CD4-positive, alpha-beta T cell treated with Interferon gamma for 1 hour (primary cell): Measurements from ENCODE around the gene DNM3.
"Not testable (repeated sequence)": the region's sequence is repeated elsewhere in the genome, so short reads cannot be mapped to it uniquely, and the experiment has no call there.

Experiments
- DNase-seq: peaks from one replicate; pipeline ENCODE4 v3.0.0-alpha.2; 2020

Gene DNM3

DNA sequence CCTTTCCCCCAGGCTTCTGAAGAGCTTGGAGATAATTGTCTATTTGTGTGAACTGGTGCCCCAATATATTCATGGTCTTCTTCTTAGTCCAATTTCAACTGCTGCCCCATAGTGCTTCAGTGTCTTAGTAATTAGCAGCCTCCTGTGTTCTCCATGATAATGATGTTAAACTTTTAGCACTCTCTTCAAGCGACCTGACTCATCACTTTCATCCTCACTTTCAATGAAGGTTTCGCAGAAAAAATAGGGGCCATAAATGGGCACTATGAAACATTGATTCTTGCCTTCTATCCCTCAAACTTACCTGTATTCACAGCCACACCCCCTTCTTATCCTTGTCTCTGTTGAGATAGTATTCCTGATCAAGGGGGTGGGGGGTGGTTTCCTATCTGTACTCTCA lies 210.6 kb downstream of the DNM3 start:
- no peak for DNase-seq

DNA sequence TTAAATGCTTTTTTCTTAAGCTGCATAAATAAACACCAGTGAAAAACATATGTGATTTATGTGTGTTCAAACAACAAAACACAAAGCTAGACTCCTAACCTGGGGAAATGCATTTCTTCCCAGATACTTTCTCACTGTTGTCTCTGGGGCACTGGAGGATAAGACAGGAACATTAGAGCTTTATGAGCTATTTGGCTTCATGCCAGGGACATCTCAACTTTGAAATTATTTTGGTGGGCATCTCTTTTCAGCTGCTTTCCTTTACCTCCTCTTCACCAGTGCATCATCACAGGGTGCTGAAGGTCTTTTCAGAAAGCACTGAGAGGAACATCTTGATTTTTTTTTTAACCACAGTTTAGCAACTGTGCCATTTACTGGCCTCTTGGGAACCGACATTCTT lies 212.9 kb downstream of the DNM3 start:
- DNase-seq, result no peak

DNA sequence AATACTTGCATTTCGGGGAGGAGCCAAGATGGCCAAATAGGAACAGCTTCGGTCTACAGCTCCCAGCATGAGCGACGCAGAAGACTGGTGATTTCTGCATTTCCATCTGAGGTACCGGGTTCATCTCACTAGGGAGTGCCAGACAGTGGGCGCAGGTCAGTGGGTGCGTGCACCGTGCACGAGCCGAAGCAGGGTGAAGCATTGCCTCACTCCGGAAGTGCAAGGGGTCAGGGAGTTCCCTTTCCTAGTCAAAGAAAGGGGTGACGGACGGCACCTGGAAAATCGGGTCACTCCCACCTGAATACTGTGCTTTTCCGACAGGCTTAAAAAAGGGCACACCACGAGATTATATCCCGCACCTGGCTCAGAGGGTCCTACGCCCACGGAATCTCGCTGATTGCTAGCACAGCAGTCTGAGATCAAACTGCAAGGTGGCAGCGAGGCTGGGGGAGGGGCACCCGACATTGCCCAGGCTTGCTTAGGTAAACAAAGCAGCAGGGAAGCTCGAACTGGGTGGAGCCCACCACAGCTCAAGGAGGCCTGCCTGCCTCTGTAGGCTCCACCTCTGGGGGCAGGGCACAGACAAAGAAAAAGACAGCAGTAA lies 214.6 kb downstream of the DNM3 start:
- DNase-seq, result not testable (repeated sequence)

DNA sequence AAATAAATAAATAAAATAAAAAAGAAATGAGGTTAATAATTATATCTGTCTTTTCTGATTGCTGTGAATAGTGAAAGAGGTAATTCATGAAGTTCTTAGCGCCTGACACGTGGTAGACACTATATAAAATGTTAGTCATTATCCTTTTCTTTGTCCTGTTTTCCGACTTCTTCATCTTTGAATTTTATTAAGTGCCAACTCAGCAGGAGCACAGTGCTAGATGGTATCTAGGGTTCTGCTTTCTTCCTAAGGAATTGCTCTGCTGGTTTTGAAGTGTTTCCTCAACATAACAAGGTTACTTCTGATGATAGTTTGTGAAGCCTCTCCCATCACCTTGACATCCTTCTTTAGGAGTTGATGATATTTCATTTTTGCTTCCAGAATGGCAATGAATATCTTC lies 227.0 kb downstream of the DNM3 start:
- DNase-seq, result no peak

DNA sequence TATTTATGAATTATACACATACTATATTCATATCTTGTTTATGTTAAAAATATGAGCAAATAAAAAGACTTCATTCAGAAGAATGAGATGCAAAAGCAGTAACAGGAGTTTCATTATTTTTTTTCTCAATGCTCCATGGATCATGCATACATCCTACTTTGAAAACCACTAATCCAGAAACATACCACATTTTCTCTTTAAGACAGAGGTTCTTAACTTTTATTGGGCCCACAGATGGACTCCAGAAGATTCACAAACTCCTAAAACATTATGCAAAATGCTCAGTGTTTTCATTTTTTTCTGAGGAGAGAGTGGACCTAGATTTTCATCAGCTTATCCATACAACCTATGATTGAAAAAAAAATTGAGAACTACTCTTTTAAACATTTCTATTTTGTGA lies 227.8 kb downstream of the DNM3 start:
- DNase-seq, result no peak

DNA sequence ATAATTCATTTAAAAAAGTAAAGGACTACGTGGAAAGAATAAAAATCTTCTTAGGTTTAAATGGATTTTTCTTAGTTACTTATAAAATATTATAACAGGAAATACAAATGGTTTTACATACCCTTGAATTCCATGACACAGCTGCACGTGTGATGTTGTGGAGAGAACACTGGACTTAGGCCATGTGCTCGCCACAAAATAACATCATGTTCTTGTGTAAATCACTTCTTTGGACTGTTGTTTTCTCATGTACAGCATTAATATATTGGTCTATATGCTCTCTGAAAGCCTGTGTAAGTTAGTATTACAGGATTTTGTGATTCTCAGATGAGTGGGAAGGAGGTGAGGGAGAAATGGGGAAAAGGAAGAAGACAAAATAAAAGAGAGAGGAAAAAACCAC lies 228.2 kb downstream of the DNM3 start:
- no peak for DNase-seq

DNA sequence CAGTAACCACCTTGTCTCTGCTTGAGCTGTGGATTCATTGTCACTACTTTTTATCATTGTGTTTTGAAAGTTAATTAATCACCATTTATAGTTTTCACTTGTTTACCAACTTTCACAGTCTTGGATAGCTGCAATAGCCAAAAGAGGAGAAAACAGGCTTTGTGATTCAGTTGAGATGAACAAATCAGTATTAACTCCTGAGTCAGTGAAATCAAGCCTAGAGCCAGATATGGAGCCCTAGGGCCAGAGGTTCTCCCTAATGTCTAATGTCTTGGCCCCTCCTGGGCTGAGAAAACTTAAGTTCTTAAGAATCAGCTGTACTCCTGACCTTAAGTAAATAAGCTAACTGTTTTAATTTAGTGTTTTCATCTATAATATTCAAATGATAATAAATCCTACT lies 228.8 kb downstream of the DNM3 start:
- DNase-seq, result no peak

DNA sequence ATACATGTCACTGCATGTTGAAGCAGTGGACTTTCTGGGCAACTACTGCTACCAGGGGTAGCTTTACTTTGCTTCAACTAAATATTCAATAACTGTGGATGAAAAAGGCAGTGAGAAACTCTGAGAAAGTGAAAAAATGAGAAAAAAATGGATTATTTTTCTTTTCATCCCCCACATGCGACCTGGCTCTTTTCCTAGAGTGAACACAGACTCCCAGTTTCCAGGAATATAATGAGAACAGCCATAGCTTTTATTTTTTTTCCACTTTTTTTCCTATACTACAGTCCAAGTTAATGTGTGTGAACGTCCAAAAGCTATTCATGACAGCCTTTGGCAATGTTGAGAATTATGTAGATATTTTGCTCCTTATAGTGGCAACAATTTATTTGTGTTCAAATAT lies 230.4 kb downstream of the DNM3 start:
- DNase-seq, result no peak

DNA sequence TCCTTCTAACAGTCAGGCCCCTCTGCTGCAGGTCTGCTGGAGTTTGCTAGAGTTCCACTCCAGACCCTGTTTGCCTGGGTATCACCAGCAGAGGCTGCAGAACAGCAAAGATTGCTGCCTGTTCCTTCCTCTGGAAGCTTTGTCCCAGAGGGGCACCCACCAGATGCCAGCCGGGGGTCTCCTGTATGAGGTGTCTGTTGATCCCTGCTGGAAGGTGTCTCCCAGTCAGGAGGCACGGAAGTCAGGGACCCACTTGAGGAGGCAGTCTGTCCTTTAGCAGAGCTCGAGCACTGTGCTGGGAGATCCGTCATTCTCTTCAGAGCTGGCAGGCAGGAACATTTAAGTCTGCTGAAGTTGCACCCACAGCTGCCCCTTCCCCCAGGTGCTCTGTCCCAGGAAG lies 238.6 kb downstream of the DNM3 start:
- not testable (repeated sequence) for DNase-seq

DNA sequence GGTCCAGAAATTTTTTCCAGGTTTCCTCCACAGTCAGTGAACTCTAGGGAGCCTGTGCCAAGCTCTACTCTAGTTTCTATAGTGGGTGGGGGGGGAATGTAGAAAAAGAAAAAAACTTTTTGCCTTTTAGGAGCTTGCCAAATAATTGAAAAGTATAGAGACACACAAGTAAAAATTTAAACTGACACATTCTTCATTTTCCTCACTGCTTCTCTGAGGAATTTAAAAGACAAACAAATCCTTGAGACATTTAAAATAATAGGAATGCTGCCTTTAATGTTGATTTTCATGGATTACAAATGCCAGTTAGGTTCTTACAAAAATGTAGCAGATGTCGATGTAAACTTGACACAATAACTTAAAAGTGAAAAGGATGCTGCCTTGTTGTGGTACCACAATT lies 241.9 kb downstream of the DNM3 start:
- no peak for DNase-seq

DNA sequence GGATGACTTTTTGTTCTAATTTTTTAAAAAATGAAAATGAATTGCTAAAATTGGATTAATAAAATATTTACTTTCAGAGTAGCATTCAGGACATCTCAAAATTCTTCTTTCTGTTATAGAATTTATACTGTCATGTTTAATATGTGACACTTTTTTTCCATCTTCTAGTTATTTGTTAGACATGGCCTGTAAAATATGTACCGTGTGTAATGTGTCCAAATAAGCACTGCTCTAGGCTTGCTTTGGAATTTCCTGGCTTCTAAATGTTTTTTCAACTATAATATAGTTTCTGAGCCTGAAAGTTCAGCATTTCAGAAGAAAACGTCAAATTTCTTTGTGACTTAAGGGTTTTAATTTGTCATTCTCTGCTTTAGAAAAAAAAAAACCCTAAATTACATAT lies 243.6 kb downstream of the DNM3 start:
- DNase-seq, result no peak

DNA sequence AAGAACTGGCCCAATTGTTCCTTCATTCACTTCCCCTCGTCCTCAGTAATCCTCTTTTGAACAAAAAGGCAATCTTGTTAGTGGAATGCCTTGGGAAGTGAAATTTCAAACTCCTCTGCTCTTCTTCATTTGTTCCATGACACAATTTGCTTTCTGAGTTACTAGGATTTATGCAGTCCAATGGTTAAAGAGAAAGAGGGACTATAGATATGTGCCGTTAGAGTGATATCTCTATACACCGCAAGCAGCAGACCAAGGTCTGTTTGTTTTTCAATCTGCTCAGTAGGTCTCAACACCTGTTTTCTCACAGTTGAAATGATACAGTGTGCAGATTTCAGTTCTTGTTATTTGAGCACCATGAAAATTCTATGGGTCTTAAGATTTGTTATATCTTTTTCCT lies 244.0 kb downstream of the DNM3 start:
- DNase-seq, result no peak

DNA sequence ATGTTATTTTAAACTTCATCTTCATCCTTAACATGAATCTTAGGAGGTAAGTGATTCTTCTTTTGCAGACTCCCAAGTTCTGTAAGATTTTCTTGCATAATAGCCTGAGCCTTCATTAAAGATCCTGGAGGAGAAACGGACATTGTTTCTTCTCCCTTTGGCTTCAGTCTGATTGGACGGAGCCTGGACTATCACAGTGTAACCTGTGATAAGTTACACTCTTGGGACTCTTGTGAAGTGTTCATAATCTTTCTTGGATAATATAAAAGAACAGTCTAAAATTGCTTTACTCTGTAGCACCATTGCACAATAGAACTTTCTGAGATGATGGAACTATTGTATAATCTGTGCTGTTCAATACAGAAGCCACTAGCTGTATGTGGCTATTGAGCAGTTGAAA lies 244.8 kb downstream of the DNM3 start:
- DNase-seq, result no peak

DNA sequence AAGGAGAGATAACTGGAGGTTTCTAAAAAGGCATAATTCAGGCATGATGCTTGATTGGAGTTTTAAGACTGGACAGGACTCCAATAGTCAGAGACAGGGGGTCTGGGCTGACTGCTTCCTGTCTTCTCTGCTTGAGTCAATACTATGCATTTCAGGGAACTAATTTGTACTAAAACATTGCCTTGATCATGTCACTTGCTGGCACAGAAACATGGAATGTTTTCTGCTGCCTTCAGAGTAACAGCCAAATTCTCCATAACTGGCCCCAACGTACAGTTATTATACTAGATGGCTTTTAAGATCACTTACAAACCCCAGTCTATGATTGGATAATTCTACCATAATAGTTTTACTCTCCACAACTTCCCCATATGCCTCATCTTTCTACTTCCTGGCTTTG lies 247.0 kb downstream of the DNM3 start:
- DNase-seq, result no peak

DNA sequence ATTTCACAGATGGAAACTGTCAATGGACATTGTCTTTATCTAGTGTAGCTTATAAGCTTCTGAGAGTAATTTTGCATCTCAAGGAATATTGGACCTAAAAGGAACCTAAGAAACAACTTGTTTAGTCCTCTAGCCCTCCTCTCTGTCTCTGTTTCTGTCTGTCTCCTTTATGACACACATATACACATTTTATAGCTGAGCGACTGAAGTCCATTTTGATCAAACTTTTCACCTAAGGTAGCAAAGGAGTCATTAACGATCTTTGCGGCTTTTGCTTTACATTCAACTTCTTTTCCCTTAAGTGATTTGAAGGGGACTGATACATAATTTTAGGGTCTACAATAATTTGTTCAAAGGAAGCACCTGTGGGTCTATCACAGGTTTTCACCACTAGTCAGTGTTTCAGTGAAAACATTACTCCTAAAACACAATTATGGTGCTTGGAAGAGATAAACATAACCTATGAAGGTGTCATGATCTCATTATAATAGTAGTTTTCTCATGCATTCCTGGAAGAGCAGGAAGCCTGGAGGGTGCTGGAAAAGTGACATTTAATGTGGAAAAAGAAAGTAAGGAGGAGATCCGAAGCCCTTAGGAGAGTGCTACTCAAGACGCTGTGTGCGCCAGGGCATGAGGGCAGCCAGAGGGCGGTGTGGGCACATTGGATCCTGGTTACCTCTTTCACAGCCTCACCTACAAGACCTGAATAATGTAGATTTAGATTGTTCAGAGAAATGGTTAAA lies 248.6 kb downstream of the DNM3 start:
- DNase-seq, result peak; percentile 57

DNA sequence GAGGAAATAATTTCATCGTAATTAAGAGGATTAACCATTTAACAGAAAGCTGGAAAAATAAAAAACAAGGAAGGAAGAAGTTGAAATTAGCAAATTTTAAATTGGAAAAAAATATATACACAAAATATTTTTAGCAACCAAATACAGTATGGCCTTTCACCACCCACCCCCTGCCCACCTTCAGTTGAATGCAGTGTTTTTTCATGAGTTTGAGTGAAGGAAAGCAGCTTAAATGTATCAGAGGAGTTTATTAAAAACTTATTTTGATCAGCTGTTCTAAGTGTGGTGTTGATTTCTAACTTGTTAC lies 249.2 kb downstream of the DNM3 start:
- no peak for DNase-seq

DNA sequence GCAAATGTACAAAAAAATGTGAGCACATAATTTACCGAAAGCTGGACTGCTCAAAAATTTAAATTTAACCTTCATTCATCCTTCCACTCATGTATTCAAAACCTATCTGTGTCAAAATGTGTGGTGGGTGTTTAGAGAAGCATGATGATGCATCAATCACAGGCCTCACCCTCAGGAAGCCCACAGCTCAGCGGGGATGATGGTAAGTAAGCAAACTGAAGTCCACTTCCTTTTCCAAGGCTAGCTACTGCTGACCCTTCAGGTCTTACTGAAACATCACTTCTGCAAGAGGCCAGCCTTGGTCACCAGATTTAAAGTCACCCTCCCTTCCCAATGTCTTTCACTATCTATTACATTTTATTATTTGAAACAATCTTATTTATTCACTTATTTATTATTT lies 254.5 kb downstream of the DNM3 start:
- no peak for DNase-seq

DNA sequence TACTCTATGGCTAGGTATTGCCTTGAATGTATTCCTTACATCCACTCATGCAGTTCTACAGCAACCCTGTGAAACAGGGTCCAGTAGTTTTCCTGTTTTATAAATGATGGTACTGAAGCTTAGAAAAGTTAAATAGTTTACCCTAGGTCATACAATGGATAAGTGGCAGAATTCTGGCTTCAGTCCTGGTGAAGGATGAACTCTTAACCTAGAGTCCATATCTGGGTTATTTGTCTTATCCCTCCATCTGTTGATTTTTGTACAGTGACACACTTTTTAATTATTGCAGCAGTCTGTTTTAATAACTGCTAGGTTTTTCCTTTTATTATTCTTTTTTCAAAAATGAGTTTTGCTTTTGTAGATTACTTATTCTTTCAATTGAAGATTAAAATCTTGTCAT lies 263.9 kb downstream of the DNM3 start:
- DNase-seq, result no peak

DNA sequence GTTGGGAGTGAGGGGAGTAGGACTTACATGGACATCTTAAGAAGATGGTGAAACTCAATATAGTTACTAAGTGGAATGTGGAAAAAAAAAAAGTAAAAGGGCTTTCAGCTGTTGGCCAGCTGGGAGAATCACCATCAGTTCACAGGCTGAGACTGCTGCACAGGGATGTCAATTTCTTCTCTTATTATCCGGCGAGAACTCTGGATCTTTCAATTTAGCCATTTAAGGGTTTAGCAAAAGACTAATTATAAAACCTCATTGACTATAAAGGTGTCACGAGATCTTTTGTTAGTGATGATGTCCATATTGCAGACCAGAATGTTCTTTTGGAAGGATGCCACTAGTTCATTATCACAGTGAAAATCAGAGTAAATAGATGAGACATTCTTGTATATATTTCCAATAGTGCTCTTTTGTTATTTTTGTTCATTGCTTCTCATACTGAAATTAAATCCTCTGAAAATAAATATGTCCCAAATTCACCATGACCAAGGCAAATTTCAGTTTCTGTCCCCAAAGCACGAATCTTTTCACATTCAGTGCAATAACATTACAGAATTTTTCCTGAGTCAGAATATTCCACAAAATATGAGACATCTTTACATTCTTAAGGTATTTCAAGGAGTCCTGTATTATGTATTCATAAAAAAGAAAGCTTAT lies 266.1 kb downstream of the DNM3 start:
- no peak for DNase-seq

DNA sequence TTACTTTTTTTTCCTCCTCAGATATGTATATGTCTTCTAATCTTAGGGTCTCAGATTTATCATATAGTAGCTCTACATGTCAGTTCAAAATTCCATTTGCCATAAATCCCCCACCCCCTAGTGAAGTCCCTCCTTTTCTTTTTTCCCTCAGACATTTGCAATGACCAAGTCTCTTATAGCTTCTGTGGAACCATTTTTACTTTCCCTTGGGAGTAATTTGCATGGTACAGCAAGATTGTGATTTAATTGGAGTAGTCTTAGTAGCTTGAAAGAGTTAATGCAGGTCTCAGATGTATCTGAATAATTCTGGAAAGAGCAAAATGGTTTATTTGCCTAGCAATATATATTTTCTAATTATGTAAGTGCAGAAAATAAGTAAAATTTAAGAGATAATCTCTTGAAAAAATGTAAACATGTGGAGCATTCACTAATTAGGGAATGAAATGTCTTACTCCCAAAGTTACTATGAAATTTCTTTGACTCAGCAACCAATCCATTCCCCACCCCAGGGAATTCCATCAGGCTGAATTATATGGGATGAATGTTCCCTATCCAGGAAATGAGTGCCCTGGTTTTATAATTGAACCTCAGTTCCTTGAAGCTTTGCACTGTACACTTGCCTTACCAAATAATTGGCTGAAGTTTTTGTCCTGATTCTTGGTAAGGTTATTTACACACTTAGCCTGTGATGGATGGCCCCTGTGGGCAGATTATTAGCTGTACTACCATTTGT lies 267.0 kb downstream of the DNM3 start:
- no peak for DNase-seq

DNA sequence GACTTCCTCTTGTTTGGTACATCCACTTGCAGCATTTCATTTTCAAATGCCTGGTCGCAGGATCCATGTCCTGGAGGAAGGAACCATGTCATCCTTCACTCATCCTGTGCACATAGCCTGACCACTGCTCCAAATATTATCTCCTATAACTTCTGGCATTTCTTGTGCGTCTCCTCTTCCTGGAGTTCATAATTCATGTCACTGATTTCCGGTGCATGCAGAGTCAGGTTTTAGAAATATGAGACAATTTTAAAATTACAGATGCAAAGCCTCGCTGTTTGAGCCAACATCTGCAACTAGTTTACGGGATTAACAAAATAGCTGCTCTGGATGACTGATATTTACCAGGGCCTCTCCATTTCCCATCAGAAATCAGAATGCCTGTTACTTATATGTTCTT lies 268.1 kb downstream of the DNM3 start:
- no peak for DNase-seq

DNA sequence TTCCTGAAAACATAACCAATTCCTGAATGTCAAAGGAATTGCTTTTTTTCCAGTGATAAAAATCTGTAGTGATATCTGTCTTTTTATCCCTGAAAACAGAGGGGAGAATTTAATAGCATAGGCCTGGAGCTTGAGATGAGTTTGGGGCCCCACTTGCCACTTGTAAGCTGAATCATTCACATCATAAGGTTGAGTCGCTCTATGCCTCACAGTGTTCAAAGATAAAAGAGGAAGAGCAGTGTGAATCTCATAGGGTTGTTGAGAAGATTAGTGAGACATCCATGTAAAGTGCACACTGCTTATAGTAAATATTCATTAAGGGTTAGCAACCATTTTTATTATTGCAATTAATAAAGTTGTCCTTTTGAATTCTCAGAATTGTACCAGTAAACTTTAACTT lies 271.3 kb downstream of the DNM3 start:
- DNase-seq, result no peak

DNA sequence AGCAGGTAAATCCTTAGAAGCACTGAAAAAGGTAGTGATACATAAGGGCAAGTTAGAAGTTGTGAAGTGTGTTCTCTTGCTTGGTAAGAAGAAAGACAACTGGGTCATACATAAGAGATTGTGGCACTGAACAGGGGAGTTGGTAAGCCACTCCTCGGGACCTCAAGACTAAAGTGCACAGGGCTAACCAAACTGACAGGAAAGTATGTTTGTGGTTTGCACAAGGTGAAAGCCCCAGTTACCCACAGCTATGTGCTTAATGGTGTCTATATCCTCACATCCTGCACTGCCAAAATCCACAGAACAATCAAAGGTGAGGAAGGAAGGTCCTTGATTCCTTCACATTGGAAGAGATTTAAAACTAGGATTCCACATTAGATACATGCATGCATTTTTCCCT lies 276.5 kb downstream of the DNM3 start:
- no peak for DNase-seq

DNA sequence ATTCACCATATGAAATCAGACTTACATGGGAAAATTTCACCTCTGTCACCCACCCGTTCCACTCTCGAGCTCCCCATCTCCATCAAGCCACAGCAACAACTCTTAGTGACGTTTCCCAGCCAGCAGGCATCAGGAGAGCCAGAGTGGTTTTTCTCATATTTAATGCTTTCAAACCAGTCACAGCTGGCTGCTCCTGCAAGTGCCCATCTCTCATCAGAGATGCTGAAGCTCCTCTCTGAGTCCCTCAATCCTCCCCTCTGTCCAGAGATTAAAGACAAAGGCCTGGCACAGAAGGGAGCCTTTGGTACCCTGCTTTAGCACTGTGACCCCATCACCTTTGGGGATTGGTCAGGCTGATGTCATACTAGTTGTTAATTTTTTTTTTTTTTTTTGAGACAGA lies 277.3 kb downstream of the DNM3 start:
- no peak for DNase-seq
